NCI-H1694 treated with DMSO at 0.1 percent for 48 hours (cell line): Measurements from ENCODE around the gene FASTKD3.

Experiments used
- DNase-seq: peaks from one replicate; lab custom pipeline; 2025; lab: John Stamatoyannopoulos, UW

Gene FASTKD3

GRCh38 chr5:7878381-7878873 lies 9.6 kb upstream of the FASTKD3 start:
- no peak for DNase-seq

- DNase-seq: no peak
Observed at GRCh38 chr5:7877851-7878250, 9.0 kb upstream of the FASTKD3 start.

GRCh38 chr5:7876867-7877266 lies 8.0 kb upstream of the FASTKD3 start:
- DNase-seq: no peak

GRCh38 chr5:7875151-7875550 lies 6.3 kb upstream of the FASTKD3 start:
- no peak for DNase-seq

- no peak for DNase-seq
Observed at GRCh38 chr5:7874639-7875038, 5.8 kb upstream of the FASTKD3 start.

- no peak for DNase-seq
Observed at GRCh38 chr5:7873216-7873615, 4.4 kb upstream of the FASTKD3 start.

- no peak for DNase-seq
Observed at GRCh38 chr5:7872517-7873130, 3.8 kb upstream of the FASTKD3 start.

- DNase-seq: no peak
Observed at GRCh38 chr5:7871653-7872052, 2.8 kb upstream of the FASTKD3 start.

GRCh38 chr5:7869474-7870136 lies 774 bp upstream of the FASTKD3 start:
- no peak for DNase-seq

GRCh38 chr5:7868427-7868772 lies 431 bp downstream of the FASTKD3 start:
- no peak for DNase-seq

GRCh38 chr5:7867260-7867659 lies 1.6 kb downstream of the FASTKD3 start:
- no peak for DNase-seq

GRCh38 chr5:7866196-7866595 lies 2.6 kb downstream of the FASTKD3 start:
- no peak for DNase-seq

- DNase-seq: no peak
Observed at GRCh38 chr5:7857926-7858632, 10.8 kb downstream of the FASTKD3 start.

GRCh38 chr5:7857361-7857760 lies 11.5 kb downstream of the FASTKD3 start:
- DNase-seq: no peak

- peak; percentile 80 for DNase-seq
Observed at GRCh38 chr5:7856855-7857254, 12.0 kb downstream of the FASTKD3 start.

GRCh38 chr5:7855611-7856010 lies 13.2 kb downstream of the FASTKD3 start:
- no peak for DNase-seq

- DNase-seq: no peak
Observed at GRCh38 chr5:7852988-7853387, 15.8 kb downstream of the FASTKD3 start.

- no peak for DNase-seq
Observed at GRCh38 chr5:7852542-7852941, 16.3 kb downstream of the FASTKD3 start.

- DNase-seq: no peak
Observed at GRCh38 chr5:7851617-7852289, 17.1 kb downstream of the FASTKD3 start.

- no peak for DNase-seq
Observed at GRCh38 chr5:7851240-7851592, 17.6 kb downstream of the FASTKD3 start.

- peak; percentile 48 for DNase-seq
Observed at GRCh38 chr5:7850395-7851239, 18.2 kb downstream of the FASTKD3 start, which contains the start of gene CFAP90. Gene CFAP90, minus strand, starts transcription at chr5:7851133. Its CDS starts 112 bp downstream, at chr5:7851021.
